Liver (tissue), 9 donors: ENCODE measurements around the gene ZNF577. TPM values are rescaled to one million over a fixed set of nuclear protein-coding genes. Genes with fewer than 3 reads are reported as not detected.
A peak's percentile ranks its signal among the peaks of the same experiment; 100 is the strongest.

Source experiments
- DNase-seq: peaks from one replicate; pipeline ENCODE4 v3.0.0-alpha.2; 2017; ENCODE audit warnings: low spot score
- H3K27ac ChIP-seq, 2 donors: one replicate each; pipeline ENCODE4 v1.7.0; 2013; ENCODE audit warnings: inconsistent platforms in 2 of 2, low read length in 2 of 2, control low read depth in 1 of 2, low read depth in 1 of 2, mild to moderate bottlenecking in 1 of 2
- H3K27me3 ChIP-seq, 4 donors: one replicate each; pipeline versions ENCODE4 v1.6.1 to v1.7.0; 2013; ENCODE audit warnings: low read length in 3 of 4, inconsistent platforms in 1 of 4, mild to moderate bottlenecking in 1 of 4, moderate library complexity in 1 of 4; ENCODE audit not compliant: control insufficient read depth in 4 of 4, insufficient read depth in 4 of 4
- H3K36me3 ChIP-seq, 4 donors: one replicate each; pipeline versions ENCODE4 v1.6.1 to v1.7.0; 2013; ENCODE audit warnings: low read length in 3 of 4, mild to moderate bottlenecking in 3 of 4, low read depth in 1 of 4, moderate library complexity in 1 of 4; ENCODE audit not compliant: control insufficient read depth in 4 of 4, insufficient read depth in 3 of 4
- H3K4me1 ChIP-seq, 4 donors: one replicate each; pipeline versions ENCODE4 v1.6.1 to v1.7.0; 2013; ENCODE audit warnings: low read length in 3 of 4, mild to moderate bottlenecking in 3 of 4, moderate library complexity in 1 of 4; ENCODE audit not compliant: control insufficient read depth in 4 of 4, insufficient read depth in 4 of 4
- H3K4me3 ChIP-seq, 3 donors: one replicate each; pipeline versions ENCODE4 v1.6.1 to v1.7.0; 2013; ENCODE audit warnings: low read length in 3 of 3, control low read depth in 1 of 3, low read depth in 1 of 3, mild to moderate bottlenecking in 1 of 3
- H3K9ac ChIP-seq, 2 donors: one replicate each; pipeline ENCODE4 v1.7.0; 2013; ENCODE audit warnings: low read length in 2 of 2, mild to moderate bottlenecking in 2 of 2, moderate library complexity in 2 of 2, control low read depth in 1 of 2, low read depth in 1 of 2
- H3K9me3 ChIP-seq, 4 donors: one replicate each; pipeline versions ENCODE4 v1.6.1 to v1.7.0; 2013; ENCODE audit warnings: low read length in 3 of 4; ENCODE audit not compliant: control insufficient read depth in 4 of 4
- EGR1 ChIP-seq, 2 donors: IDR thresholded peaks; 2 replicates each; pipeline ENCODE4 v1.6.1; 2016 to 2018; ENCODE audit warnings: antibody characterized with exemption in 2 of 2, low read depth in 2 of 2
- FOXA1 ChIP-seq: IDR thresholded peaks from 2 replicates; pipeline ENCODE4 v1.6.1; 2016; ENCODE audit warnings: antibody characterized with exemption
- FOXA2 ChIP-seq: IDR thresholded peaks from 2 replicates; pipeline ENCODE4 v1.6.1; 2016; ENCODE audit warnings: antibody characterized with exemption
- GABPA ChIP-seq, 2 donors: IDR thresholded peaks in 1 of 2; conservative IDR thresholded peaks in 1 of 2; 2 replicates each; pipeline ENCODE4 v1.6.1; 2016; ENCODE audit warnings: antibody characterized with exemption in 2 of 2, mild to moderate bottlenecking in 1 of 2, moderate library complexity in 1 of 2
- HNF4A ChIP-seq, 2 donors: conservative IDR thresholded peaks; 2 replicates each; pipeline ENCODE4 v1.6.1; 2016; ENCODE audit warnings: antibody characterized with exemption in 2 of 2, mild to moderate bottlenecking in 2 of 2
- HNF4G ChIP-seq: IDR thresholded peaks from 2 replicates; pipeline ENCODE4 v1.6.1; 2016; ENCODE audit warnings: antibody characterized with exemption
- JUND ChIP-seq, 2 donors: IDR thresholded peaks; 2 replicates each; pipeline ENCODE4 v1.6.1; 2016; ENCODE audit warnings: antibody characterized with exemption in 2 of 2
- MAX ChIP-seq: IDR thresholded peaks from 2 replicates; pipeline ENCODE4 v1.6.1; 2016; ENCODE audit warnings: antibody characterized with exemption
- NR2F2 ChIP-seq: IDR thresholded peaks from 2 replicates; pipeline ENCODE4 v1.6.1; 2016; ENCODE audit warnings: antibody characterized with exemption
- RAD21 ChIP-seq, 2 donors: IDR thresholded peaks; 2 replicates each; pipeline ENCODE4 v1.6.1; 2016; ENCODE audit warnings: antibody characterized with exemption in 2 of 2, mild to moderate bottlenecking in 2 of 2
- REST ChIP-seq: IDR thresholded peaks from 2 replicates; pipeline ENCODE4 v1.6.1; 2016; ENCODE audit warnings: antibody characterized with exemption, mild to moderate bottlenecking
- RXRA ChIP-seq, 2 donors: IDR thresholded peaks; 2 replicates each; pipeline ENCODE4 v1.6.1; 2017 to 2018; ENCODE audit warnings: antibody characterized with exemption in 2 of 2, mild to moderate bottlenecking in 1 of 2
- SP1 ChIP-seq: IDR thresholded peaks from 2 replicates; pipeline ENCODE4 v1.6.1; 2018; ENCODE audit warnings: antibody characterized with exemption, mild to moderate bottlenecking
- TAF1 ChIP-seq: conservative IDR thresholded peaks from 2 replicates; pipeline ENCODE4 v1.6.1; 2016; ENCODE audit warnings: antibody characterized with exemption, mild to moderate bottlenecking
- YY1 ChIP-seq: IDR thresholded peaks from 2 replicates; pipeline ENCODE4 v1.6.1; 2016; ENCODE audit warnings: antibody characterized with exemption, mild to moderate bottlenecking
- ZBTB33 ChIP-seq: IDR thresholded peaks from 2 replicates; pipeline ENCODE4 v1.6.1; 2016; ENCODE audit warnings: antibody characterized with exemption
- WGBS: extraction: QIAGEN DNeasy Blood & Tissue Kit; methylation state at CpG from one replicate; pipeline ENCODE4 v1.1.7; 2013; 5-methylcytosine and 5-hydroxymethylcytosine counted together
- polyA plus RNA-seq, 2 donors: library from polyadenylated mRNA; stranded (reverse) in 1 of 2; unstranded in 1 of 2; fragments of 200-250 nt in 1 of 2; fragments of >200 nt in 1 of 2; fragmentation: Nextera tagmentation in 1 of 2; extraction: Ambion mirVana in 1 of 2; gene quantifications; one replicate each; pipeline versions ENCODE4 v1.2.1 to v1.2.3, GENCODE V29; 2013 to 2015
- total RNA-seq, 2 donors: library from RNA; depleted of rRNA; stranded (reverse); fragments of >200 nt; gene quantifications; one replicate each; pipeline ENCODE4 v1.2.3, GENCODE V29; 2014
- TF ChIP-seq, protein P1 (sequence below): IDR thresholded peaks from 2 replicates; pipeline ENCODE4 v1.6.1; 2016; ENCODE audit warnings: antibody characterized with exemption
- TF ChIP-seq, protein P2 (sequence below): fragments of 150-350 bp; IDR thresholded peaks from 2 replicates; pipeline ENCODE4 v1.5.1; 2017; ENCODE audit warnings: improper control_type of control experiment, low read depth, low read length; ENCODE audit not compliant: missing input control
- donor health status: healthy.
- donor health status: healthy.
- donor health status: healthy.
- donor health status: healthy.
- donor health status: healthy.

Gene ZNF577
- total and polyA plus RNA-seq, 4 donors: 2.0 to 5.4 (median 2.8) TPM

DNA sequence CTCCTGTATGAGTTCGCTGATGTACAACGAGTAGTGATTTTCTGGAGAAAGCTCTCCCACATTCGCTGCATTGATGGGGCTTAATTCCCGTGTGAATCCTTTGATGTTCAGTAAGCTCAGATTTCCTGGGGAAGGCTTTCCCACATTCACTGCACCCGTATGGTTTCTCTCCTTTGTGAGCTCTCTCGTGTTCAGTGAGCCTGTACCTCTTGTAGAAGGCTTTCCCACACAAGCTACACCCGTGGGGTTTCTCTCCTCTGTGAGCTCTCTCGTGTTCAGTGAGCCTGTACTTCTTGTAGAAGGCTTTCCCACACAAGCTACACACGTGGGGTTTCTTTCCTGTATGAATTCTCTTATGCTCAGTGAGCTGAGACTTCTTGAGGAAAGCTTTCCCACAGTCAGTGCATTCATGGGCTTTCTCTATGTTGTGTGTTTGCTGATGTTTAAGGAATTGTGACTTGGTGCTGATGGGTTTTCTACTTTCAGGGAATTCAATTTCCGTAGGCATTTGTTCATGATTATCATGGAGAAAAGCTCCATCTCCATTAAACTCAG lies 3.5 kb upstream of the ZNF577 start:
- Histone ChIP-seq H3K4me1 (peaks cover 0 to 3% (median under 1%) of the 10 kb centered on the region in 4 donors), H3K36me3 (peaks cover 28 to 71% (median 66%) of the 10 kb centered on the region in 4 donors), H3K27me3 (no peaks in the 10 kb centered on the region), H3K4me3 (peak overlapping the region in 2 of 3 donors; percentile 68 to 73), H3K27ac (no peak overlapping the region), H3K9ac (no peak overlapping the region), H3K9me3 (peaks cover 47 to 97% (median 59%) of the 10 kb centered on the region in 4 donors)
- WGBS: 98% methylated on average over 10 of the region's 10 CpGs
- DNase-seq: no peak
- TF ChIP-seq GABPA (IDR thresholded peaks at IDR 0.05 in 1 of 2, conservative IDR thresholded peaks at IDR 0.05 in 1 of 2) (no peak), ZBTB33 (no peak), TAF1 (no peak), NR2F2 (no peak), REST (no peak), EGR1 (IDR thresholded peaks at IDR 0.05; ENCODE audit: low read depth in 2 of 2) (no peak), RAD21 (IDR thresholded peaks at IDR 0.05) (no peak), MAX (no peak), SP1 (no peak), JUND (IDR thresholded peaks at IDR 0.05) (no peak), FOXA1 (no peak), RXRA (IDR thresholded peaks at IDR 0.05) (no peak), HNF4G (no peak), FOXA2 (no peak), HNF4A (conservative IDR thresholded peaks at IDR 0.05) (no peak), YY1 (no peak)
- TF ChIP-seq, protein P1, sequence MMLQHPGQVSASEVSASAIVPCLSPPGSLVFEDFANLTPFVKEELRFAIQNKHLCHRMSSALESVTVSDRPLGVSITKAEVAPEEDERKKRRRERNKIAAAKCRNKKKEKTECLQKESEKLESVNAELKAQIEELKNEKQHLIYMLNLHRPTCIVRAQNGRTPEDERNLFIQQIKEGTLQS: no peak
- TF ChIP-seq, protein P2, sequence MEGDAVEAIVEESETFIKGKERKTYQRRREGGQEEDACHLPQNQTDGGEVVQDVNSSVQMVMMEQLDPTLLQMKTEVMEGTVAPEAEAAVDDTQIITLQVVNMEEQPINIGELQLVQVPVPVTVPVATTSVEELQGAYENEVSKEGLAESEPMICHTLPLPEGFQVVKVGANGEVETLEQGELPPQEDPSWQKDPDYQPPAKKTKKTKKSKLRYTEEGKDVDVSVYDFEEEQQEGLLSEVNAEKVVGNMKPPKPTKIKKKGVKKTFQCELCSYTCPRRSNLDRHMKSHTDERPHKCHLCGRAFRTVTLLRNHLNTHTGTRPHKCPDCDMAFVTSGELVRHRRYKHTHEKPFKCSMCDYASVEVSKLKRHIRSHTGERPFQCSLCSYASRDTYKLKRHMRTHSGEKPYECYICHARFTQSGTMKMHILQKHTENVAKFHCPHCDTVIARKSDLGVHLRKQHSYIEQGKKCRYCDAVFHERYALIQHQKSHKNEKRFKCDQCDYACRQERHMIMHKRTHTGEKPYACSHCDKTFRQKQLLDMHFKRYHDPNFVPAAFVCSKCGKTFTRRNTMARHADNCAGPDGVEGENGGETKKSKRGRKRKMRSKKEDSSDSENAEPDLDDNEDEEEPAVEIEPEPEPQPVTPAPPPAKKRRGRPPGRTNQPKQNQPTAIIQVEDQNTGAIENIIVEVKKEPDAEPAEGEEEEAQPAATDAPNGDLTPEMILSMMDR: no peak
